Endothelial cell of umbilical vein (primary cell): ENCODE results near the gene LRP6. TPM values are rescaled to one million over a fixed set of nuclear protein-coding genes. Genes with fewer than 3 reads are reported as not detected.

Source experiments
- BruUV-seq: library from RNA; stranded (reverse); fragments of 400-500 nt; replicated peaks from 2 replicates; lab custom pipeline; 2021; lab: Mats Ljungman, UMichigan
- CTCF ChIA-PET: fragments of 300-600, 350-600 bp; sonication (Branson Sonifier 250); formaldehyde crosslinking; loops from one replicate; lab custom pipeline; 2021; ENCODE audit warnings: antibody characterized with exemption, inconsistent platforms; lab: Charles Lee
- POLR2A ChIA-PET: fragments of 300-600, 350-600 bp; sonication (Branson Sonifier 250); formaldehyde crosslinking; loops from one replicate; lab custom pipeline; 2021; ENCODE audit warnings: antibody characterized with exemption, inconsistent platforms; lab: Charles Lee
- DNase-seq: peaks from one replicate; pipeline ENCODE4 v3.0.0-alpha.2; 2011; ENCODE audit warnings: low read depth, low spot score
- FAIRE-seq: peaks from 2 replicates; lab custom pipeline; 2011; peaks lifted over from hg19 to GRCh38; lab: Jason Lieb, UNC
- H2AFZ ChIP-seq: 2 replicates; pipeline ENCODE4 v1.6.0; 2012; ENCODE audit warnings: low read depth, low read length, control low read depth, inconsistent platforms
- H3K27ac ChIP-seq: 2 replicates; pipeline ENCODE4 v1.5.1; 2011; ENCODE audit warnings: low read depth, mild to moderate bottlenecking, control low read depth, low read length, moderate library complexity; ENCODE audit not compliant: insufficient read depth
- H3K27me3 ChIP-seq, 2 experiments: 2 replicates each; pipeline versions ENCODE4 v1.6.0 to v1.6.1; 2011; ENCODE audit warnings: low read length in 2 of 2, mixed read lengths in 1 of 2; ENCODE audit not compliant: control insufficient read depth in 2 of 2, insufficient read depth in 2 of 2
- H3K36me3 ChIP-seq, 2 experiments: 2 replicates in 1 of 2; 3 replicates in 1 of 2; pipeline ENCODE4 v1.5.1; 2011; ENCODE audit warnings: low read length in 2 of 2, mild to moderate bottlenecking in 1 of 2, moderate library complexity in 1 of 2; ENCODE audit not compliant: control insufficient read depth in 2 of 2, insufficient read depth in 2 of 2; ENCODE audit errors: extremely low read depth in 1 of 2
- H3K4me1 ChIP-seq: 3 replicates; pipeline ENCODE4 v1.5.1; 2011; ENCODE audit warnings: mild to moderate bottlenecking, low read length; ENCODE audit not compliant: control insufficient read depth, insufficient read depth; ENCODE audit errors: extremely low read depth
- H3K4me2 ChIP-seq: 2 replicates; pipeline ENCODE4 v1.6.1; 2011; ENCODE audit warnings: low read length, control low read depth, mixed read lengths; ENCODE audit not compliant: insufficient read depth
- H3K4me3 ChIP-seq, 3 experiments: fragments of 200-600 bp in 1 of 3; sonication (generic), shearing (Covaris generic) in 1 of 3; replicated peaks in 1 of 3; 2 replicates each; pipeline ENCODE4 v1.5.1; 2011 to 2016; ENCODE audit warnings: control low read depth in 3 of 3, low read length in 3 of 3, mild to moderate bottlenecking in 2 of 3, inconsistent platforms in 1 of 3, low read depth in 1 of 3, moderate library complexity in 1 of 3; ENCODE audit not compliant: insufficient read depth in 1 of 3
- H3K79me2 ChIP-seq: 2 replicates; pipeline ENCODE4 v1.6.0; 2012; ENCODE audit warnings: low read length, inconsistent platforms; ENCODE audit not compliant: control insufficient read depth, insufficient read depth
- H3K9ac ChIP-seq: replicated peaks from 2 replicates; pipeline ENCODE3; 2011; ENCODE audit warnings: low read length, control low read depth; ENCODE audit not compliant: insufficient read depth; ENCODE audit errors: extremely low read depth
- H3K9me1 ChIP-seq: replicated peaks from 3 replicates; pipeline ENCODE4 v1.6.0; 2011; ENCODE audit warnings: mild to moderate bottlenecking, low read length; ENCODE audit not compliant: control insufficient read depth, insufficient read depth; ENCODE audit errors: extremely low read depth
- H3K9me3 ChIP-seq: replicated peaks from 2 replicates; pipeline ENCODE4 v1.5.1; 2012; ENCODE audit warnings: low read length, inconsistent platforms; ENCODE audit not compliant: control insufficient read depth, insufficient read depth
- H4K20me1 ChIP-seq: replicated peaks from 2 replicates; pipeline ENCODE3; 2011; ENCODE audit warnings: mild to moderate bottlenecking, low read length; ENCODE audit not compliant: control insufficient read depth, insufficient read depth; ENCODE audit errors: extremely low read depth
- EZH2 ChIP-seq: IDR thresholded peaks from 2 replicates; pipeline ENCODE4 v1.6.1; 2012; ENCODE audit warnings: borderline replicate concordance, low read depth, mild to moderate bottlenecking, moderate library complexity, low read length, inconsistent platforms; ENCODE audit not compliant: severe bottlenecking
- FOS ChIP-seq: IDR thresholded peaks from 2 replicates; pipeline ENCODE4 v1.6.1; 2011; ENCODE audit warnings: mild to moderate bottlenecking, low read length, moderate library complexity, borderline replicate concordance; ENCODE audit not compliant: insufficient read depth
- GATA2 ChIP-seq: IDR thresholded peaks from 2 replicates; pipeline ENCODE4 v1.7.0; 2011; ENCODE audit warnings: low read depth, mild to moderate bottlenecking, moderate library complexity, mixed read lengths, low read length; ENCODE audit not compliant: insufficient read length, insufficient read depth
- JUN ChIP-seq: IDR thresholded peaks from 2 replicates; pipeline ENCODE4 v1.6.1; 2011; ENCODE audit warnings: borderline replicate concordance, low read depth; ENCODE audit not compliant: insufficient read length, insufficient read depth
- MYC ChIP-seq: IDR thresholded peaks from one replicate; pipeline ENCODE4 v1.6.1; 2011; ENCODE audit warnings: mild to moderate bottlenecking, low read depth, low read length
- POLR2A ChIP-seq: IDR thresholded peaks from 2 replicates; pipeline ENCODE4 v1.6.1; 2012; ENCODE audit warnings: low read depth, mild to moderate bottlenecking, control low read depth, low read length
- POLR2AphosphoS5 ChIP-seq: IDR thresholded peaks from 2 replicates; pipeline ENCODE4 v1.6.1; 2012; ENCODE audit warnings: low read depth, mild to moderate bottlenecking, control low read depth, low read length, moderate library complexity; ENCODE audit not compliant: insufficient read depth
- dilution Hi-C: fragments of 300-500 bp; cut with MboI; formaldehyde crosslinking; loops from one replicate; pipeline ENCODE4 v1.15.0; 2019; ENCODE audit warnings: low sequenced_read_pairs; ENCODE audit not compliant: extremely low pct_ligation_motif_present
- intact Hi-C: fragments of 100-400 bp; cut with micrococcal nuclease; formaldehyde crosslinking; loops from one replicate; pipeline ENCODE4 v1.10.0; 2022
- polyA plus RNA-seq, 4 experiments: library from polyadenylated mRNA; depleted of rRNA in 3 of 4; stranded (reverse) in 3 of 4; unstranded in 1 of 4; fragments of >200 nt; gene quantifications; 2 replicates each; pipeline versions ENCODE4 v1.2.1 to v1.2.3, GENCODE V29; 2011 to 2012; ENCODE audit warnings: missing spikeins in 1 of 4
- total RNA-seq: library from RNA; stranded (reverse); gene quantifications from 2 replicates; pipeline ENCODE4 v1.2.3, GENCODE V29; 2021
- TF ChIP-seq, protein P1 (sequence below), 2 donors: IDR thresholded peaks; 1 replicate in 1 of 2; 2 replicates in 1 of 2; pipeline ENCODE4 v1.5.1; 2011; ENCODE audit warnings: low read length in 2 of 2, mild to moderate bottlenecking in 2 of 2, moderate library complexity in 2 of 2, control low read depth in 1 of 2, inconsistent platforms in 1 of 2, low read depth in 1 of 2; ENCODE audit not compliant: insufficient read depth in 1 of 2; ENCODE audit errors: extremely low read depth in 1 of 2
- TF ChIP-seq, protein P2 (sequence below): IDR thresholded peaks from 2 replicates; pipeline ENCODE4 v1.6.1; 2011; ENCODE audit not compliant: insufficient read depth, insufficient read length

LRP6 gene
- total and polyA plus RNA-seq, 2 donors (not counting 3 experiments of a cell fraction or from before 2014, with no cell fraction given) = 28.5 to 41.7 TPM

DNA sequence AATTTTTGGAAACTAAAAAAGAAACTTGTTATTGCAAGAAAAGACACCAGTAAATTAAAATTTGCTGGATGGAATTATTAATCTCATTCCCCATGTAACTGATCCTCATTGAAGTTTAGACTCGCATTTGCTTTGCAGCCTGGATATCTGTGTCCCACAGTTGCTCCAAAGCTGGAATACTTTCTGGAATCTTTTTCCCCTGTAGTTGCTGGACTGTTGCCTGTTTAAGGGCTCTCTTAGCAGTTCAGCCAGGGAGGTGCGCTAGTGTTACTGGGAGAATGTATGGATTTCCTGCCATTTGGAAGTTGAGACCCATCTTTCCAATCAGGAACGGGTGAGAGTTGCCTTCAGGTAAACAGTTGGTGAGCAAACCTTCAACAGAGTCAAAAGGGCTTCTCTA, 175.8 kb downstream of the LRP6 start:
- no peak for TF ChIP-seq MYC
- no peak for TF ChIP-seq JUN
- TF ChIP-seq FOS = no peak
- no peak for TF ChIP-seq GATA2
- TF ChIP-seq, protein P1, sequence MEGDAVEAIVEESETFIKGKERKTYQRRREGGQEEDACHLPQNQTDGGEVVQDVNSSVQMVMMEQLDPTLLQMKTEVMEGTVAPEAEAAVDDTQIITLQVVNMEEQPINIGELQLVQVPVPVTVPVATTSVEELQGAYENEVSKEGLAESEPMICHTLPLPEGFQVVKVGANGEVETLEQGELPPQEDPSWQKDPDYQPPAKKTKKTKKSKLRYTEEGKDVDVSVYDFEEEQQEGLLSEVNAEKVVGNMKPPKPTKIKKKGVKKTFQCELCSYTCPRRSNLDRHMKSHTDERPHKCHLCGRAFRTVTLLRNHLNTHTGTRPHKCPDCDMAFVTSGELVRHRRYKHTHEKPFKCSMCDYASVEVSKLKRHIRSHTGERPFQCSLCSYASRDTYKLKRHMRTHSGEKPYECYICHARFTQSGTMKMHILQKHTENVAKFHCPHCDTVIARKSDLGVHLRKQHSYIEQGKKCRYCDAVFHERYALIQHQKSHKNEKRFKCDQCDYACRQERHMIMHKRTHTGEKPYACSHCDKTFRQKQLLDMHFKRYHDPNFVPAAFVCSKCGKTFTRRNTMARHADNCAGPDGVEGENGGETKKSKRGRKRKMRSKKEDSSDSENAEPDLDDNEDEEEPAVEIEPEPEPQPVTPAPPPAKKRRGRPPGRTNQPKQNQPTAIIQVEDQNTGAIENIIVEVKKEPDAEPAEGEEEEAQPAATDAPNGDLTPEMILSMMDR (IDR thresholded peaks at IDR 0.05; ENCODE audit: extremely low read depth in 1 of 2, insufficient read depth in 1 of 2, low read depth in 1 of 2, low read length in 2 of 2) = no peak
- no peak for TF ChIP-seq POLR2A
- TF ChIP-seq, protein P2, sequence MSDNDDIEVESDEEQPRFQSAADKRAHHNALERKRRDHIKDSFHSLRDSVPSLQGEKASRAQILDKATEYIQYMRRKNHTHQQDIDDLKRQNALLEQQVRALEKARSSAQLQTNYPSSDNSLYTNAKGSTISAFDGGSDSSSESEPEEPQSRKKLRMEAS = no peak
- no peak for TF ChIP-seq EZH2
- TF ChIP-seq POLR2AphosphoS5 = no peak
- Histone ChIP-seq H3K4me3 (no peak overlapping the region), H3K36me3 (no peaks in the 10 kb centered on the region), H2AFZ (no peak overlapping the region), H3K27ac (no peak overlapping the region), H3K79me2 (no peaks in the 10 kb centered on the region), H3K9me1 (no peaks in the 10 kb centered on the region), H3K9ac (no peak overlapping the region), H3K27me3 (no peaks in the 10 kb centered on the region), H3K4me1 (peaks cover 16% of the 10 kb centered on the region), H3K4me2 (no peak overlapping the region), H3K9me3 (no peaks in the 10 kb centered on the region), H4K20me1 (no peaks in the 10 kb centered on the region)
- no TSS peak for BruUV-seq
- dilution Hi-C loops (loop anchor here (25.0 kb wide), 1 partner anchor 246 kb away; no protein-coding TSS in a partner anchor), intact Hi-C loops (no loop called here)
- no peak for FAIRE-seq
- ChIA-PET POLR2A (no interaction called here), CTCF (interaction anchor here (1.2 kb wide), 1 partner anchor 27 kb away, joined by 3 read pairs; no protein-coding TSS in a partner anchor)
- DNase-seq = no peak
